Fibroblast of villous mesenchyme (primary cell): ENCODE measurements around the gene KDM3B. TPM values are rescaled to one million over a fixed set of nuclear protein-coding genes. Genes with fewer than 3 reads are reported as not detected.
"Not testable (repeated sequence)": the region's sequence is repeated elsewhere in the genome, so short reads cannot be mapped to it uniquely, and the experiment has no call there.

ENCODE experiments used
- DNase-seq: peaks from one replicate; pipeline ENCODE4 v3.0.0-alpha.2; 2010; ENCODE audit warnings: low read depth
- H3K4me3 ChIP-seq: 2 replicates; pipeline ENCODE4 v1.5.1; 2011; ENCODE audit warnings: low read depth, mild to moderate bottlenecking, low read length
- CTCF ChIP-seq: IDR thresholded peaks from 2 replicates; pipeline ENCODE4 v1.5.1; 2012; ENCODE audit warnings: low read depth, mild to moderate bottlenecking, low read length; ENCODE audit not compliant: insufficient read depth
- total RNA-seq: library from RNA; depleted of rRNA; stranded (reverse); fragments of >200 nt; gene quantifications from 2 replicates; pipeline ENCODE4 v1.2.3, GENCODE V29; 2012

The KDM3B gene, protein sequence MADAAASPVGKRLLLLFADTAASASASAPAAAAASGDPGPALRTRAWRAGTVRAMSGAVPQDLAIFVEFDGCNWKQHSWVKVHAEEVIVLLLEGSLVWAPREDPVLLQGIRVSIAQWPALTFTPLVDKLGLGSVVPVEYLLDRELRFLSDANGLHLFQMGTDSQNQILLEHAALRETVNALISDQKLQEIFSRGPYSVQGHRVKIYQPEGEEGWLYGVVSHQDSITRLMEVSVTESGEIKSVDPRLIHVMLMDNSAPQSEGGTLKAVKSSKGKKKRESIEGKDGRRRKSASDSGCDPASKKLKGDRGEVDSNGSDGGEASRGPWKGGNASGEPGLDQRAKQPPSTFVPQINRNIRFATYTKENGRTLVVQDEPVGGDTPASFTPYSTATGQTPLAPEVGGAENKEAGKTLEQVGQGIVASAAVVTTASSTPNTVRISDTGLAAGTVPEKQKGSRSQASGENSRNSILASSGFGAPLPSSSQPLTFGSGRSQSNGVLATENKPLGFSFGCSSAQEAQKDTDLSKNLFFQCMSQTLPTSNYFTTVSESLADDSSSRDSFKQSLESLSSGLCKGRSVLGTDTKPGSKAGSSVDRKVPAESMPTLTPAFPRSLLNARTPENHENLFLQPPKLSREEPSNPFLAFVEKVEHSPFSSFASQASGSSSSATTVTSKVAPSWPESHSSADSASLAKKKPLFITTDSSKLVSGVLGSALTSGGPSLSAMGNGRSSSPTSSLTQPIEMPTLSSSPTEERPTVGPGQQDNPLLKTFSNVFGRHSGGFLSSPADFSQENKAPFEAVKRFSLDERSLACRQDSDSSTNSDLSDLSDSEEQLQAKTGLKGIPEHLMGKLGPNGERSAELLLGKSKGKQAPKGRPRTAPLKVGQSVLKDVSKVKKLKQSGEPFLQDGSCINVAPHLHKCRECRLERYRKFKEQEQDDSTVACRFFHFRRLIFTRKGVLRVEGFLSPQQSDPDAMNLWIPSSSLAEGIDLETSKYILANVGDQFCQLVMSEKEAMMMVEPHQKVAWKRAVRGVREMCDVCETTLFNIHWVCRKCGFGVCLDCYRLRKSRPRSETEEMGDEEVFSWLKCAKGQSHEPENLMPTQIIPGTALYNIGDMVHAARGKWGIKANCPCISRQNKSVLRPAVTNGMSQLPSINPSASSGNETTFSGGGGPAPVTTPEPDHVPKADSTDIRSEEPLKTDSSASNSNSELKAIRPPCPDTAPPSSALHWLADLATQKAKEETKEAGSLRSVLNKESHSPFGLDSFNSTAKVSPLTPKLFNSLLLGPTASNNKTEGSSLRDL (N-terminal part only)
- total RNA-seq = 45.1 and 51.4 TPM in 2 replicates

GRCh38 chr5:138352071-138352721 lies at the start of gene KDM3B:
KDM3B (plus strand) TSS chr5:138352685; CDS start chr5:138352796, 111 bp downstream.
- H3K4me3 ChIP-seq = peak within 1 kb of the TSS; percentile 91
- TF ChIP-seq CTCF = peak; percentile 100
- peak; percentile 83 for DNase-seq

DNA sequence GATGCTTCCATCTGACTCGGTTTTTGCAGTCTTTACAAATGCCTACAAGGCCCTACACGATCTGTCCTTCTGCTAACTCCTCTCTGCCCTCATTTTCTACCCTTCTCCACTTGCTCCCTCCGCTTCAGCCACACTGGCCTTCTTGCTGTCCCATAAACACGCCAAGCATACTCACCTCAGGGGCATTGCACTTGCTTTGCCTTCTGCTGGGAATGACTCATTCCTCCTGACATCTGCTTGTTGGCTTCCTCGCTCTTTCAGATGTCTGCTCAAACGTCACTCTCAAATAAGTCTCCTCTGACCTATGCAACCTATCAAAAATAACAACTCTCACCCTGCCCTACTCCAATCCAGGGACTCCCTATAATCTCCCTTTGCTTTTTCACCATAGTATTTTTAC lies 49.1 kb upstream of the KDM3B start:
- no peak for TF ChIP-seq CTCF
- DNase-seq = peak; percentile 43
- H3K4me3 ChIP-seq = no peak overlapping the region

- no peak for DNase-seq
- no peak for TF ChIP-seq CTCF
- no peak overlapping the region for H3K4me3 ChIP-seq
Measured at GRCh38 chr5:138305797-138306196, 46.7 kb upstream of the KDM3B start.

DNA sequence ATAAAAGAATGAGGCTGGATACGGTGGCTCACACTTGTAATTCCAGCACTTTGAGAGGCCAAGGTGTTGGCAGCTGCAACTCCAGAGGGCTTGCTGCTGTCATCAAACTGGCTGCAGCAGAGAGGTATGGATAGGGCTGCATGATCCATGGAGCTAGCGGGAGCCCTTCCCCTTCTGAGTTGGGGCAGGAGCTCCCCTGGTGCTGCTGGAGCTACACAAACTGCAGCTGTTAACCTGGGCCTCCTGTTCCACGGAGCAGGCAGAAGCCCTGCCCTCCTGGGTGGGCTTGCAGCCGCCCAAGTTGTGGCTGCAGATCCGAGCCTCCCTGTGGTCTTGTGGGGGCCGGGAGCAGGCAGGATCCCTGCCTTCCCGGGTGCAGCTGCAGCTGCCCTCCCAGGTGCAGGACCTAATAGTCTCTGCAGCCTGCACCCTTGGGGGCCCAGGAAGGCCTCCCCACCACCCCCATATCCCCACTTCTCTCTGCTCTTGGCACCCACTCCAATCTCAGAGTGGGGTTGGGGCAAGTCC lies 36.7 kb upstream of the KDM3B start:
- TF ChIP-seq CTCF = no peak
- no peak overlapping the region for H3K4me3 ChIP-seq
- no peak for DNase-seq

DNA sequence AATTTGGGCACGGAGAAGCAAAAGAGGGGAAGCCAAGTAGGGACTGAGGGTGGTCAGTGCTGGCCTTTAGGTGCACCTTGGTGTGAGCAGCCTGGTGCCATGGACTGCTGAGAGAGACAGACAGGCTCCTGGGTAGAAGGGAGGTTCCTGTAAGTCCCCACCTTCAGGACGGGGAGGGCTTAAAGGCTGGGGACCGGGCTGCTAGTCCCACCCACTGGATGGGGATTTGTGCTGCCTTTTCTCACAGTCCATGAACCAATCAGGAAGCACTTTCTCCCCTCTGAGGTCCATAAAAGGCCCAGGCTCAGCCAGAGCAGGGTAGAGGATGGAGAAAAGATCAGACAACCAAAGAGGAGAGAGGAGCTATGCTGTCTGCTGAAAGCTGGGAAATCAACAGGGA lies 36.1 kb upstream of the KDM3B start:
- no peak for TF ChIP-seq CTCF
- H3K4me3 ChIP-seq = no peak overlapping the region
- DNase-seq = no peak

GRCh38 chr5:138318211-138318610 lies 34.3 kb upstream of the KDM3B start:
- not testable (repeated sequence) for DNase-seq, H3K4me3 ChIP-seq
